B cell (primary cell): ENCODE results near the gene RASSF3. TPM values are rescaled to one million over a fixed set of nuclear protein-coding genes. Genes with fewer than 3 reads are reported as not detected.
A peak's percentile ranks its signal among the peaks of the same experiment; 100 is the strongest.

Source experiments
- ATAC-seq: fragments of 200-7000 bp; cut with Tn5 transposase; one replicate; pipeline ENCODE4 v1.10.0; 2021; ENCODE audit warnings: low read depth, mild to moderate bottlenecking, moderate number of reproducible peaks, moderate library complexity
- CTCF ChIA-PET: fragments of 350-600 bp; sonication (Branson Sonifier 250); formaldehyde crosslinking; loops from one replicate; lab custom pipeline; 2021; ENCODE audit warnings: antibody characterized with exemption, inconsistent platforms; lab: Charles Lee
- POLR2A ChIA-PET: fragments of 350-600 bp; sonication (Branson Sonifier 250); formaldehyde crosslinking; loops from one replicate; lab custom pipeline; 2021; ENCODE audit warnings: antibody characterized with exemption; lab: Charles Lee
- DNase-seq: peaks from one replicate; pipeline ENCODE4 v3.0.0; 2013
- H2AFZ ChIP-seq: 2 replicates; pipeline ENCODE4 v1.6.1; 2012; ENCODE audit warnings: mild to moderate bottlenecking, low read depth, low read length; ENCODE audit not compliant: insufficient read depth, poor library complexity, severe bottlenecking
- H3K27ac ChIP-seq, 2 donors: 1 replicate in 1 of 2; 2 replicates in 1 of 2; pipeline ENCODE4 v1.5.1; 2012 to 2013; ENCODE audit warnings: low read length in 2 of 2, mild to moderate bottlenecking in 2 of 2, moderate library complexity in 1 of 2
- H3K27me3 ChIP-seq, 4 experiments: fragments of 200-600 bp in 1 of 4; sonication (generic) in 1 of 4; replicated peaks in 1 of 4; 1 replicate in 2 of 4; 2 replicates in 2 of 4; pipeline versions ENCODE4 v1.6.1 to v1.7.0; 2013 to 2016; ENCODE audit warnings: low read length in 3 of 4, mild to moderate bottlenecking in 2 of 4, mixed read lengths in 1 of 4, moderate library complexity in 1 of 4; ENCODE audit not compliant: insufficient read depth in 4 of 4, control insufficient read depth in 3 of 4; ENCODE audit errors: control extremely low read depth in 1 of 4
- H3K36me3 ChIP-seq, 2 experiments: replicated peaks in 1 of 2; 1 replicate in 1 of 2; 2 replicates in 1 of 2; pipeline versions ENCODE4 v1.6.1 to v1.7.1; 2013; ENCODE audit warnings: low read length in 1 of 2; ENCODE audit not compliant: insufficient read depth in 2 of 2, control insufficient read depth in 1 of 2; ENCODE audit errors: control extremely low read depth in 1 of 2, extremely low read depth in 1 of 2
- H3K4me1 ChIP-seq, 2 donors: fragments of 200-600 bp in 1 of 2; sonication (generic) in 1 of 2; 1 replicate in 1 of 2; 2 replicates in 1 of 2; pipeline versions ENCODE4 v1.5.1 to v1.6.1; 2013 to 2017; ENCODE audit warnings: low read length in 2 of 2; ENCODE audit not compliant: control insufficient read depth in 2 of 2, insufficient read depth in 2 of 2
- H3K4me2 ChIP-seq: replicated peaks from 2 replicates; pipeline ENCODE3; 2012; ENCODE audit warnings: mild to moderate bottlenecking, low read depth, low read length; ENCODE audit not compliant: poor library complexity, severe bottlenecking
- H3K4me3 ChIP-seq, 5 experiments: fragments of 200-600 bp in 1 of 5; sonication (generic) in 1 of 5; 1 replicate in 3 of 5; 2 replicates in 2 of 5; pipeline versions ENCODE4 v1.5.1 to v1.7.0; 2011 to 2016; ENCODE audit warnings: low read length in 4 of 5, mild to moderate bottlenecking in 4 of 5, low read depth in 2 of 5, control low read depth in 1 of 5, moderate library complexity in 1 of 5; ENCODE audit not compliant: insufficient read depth in 1 of 5; ENCODE audit errors: control extremely low read depth in 1 of 5, extremely low read depth in 1 of 5
- H3K79me2 ChIP-seq: fragments of 200-600 bp; sonication (generic); one replicate; pipeline ENCODE4 v1.6.0; 2016; ENCODE audit warnings: low read length; ENCODE audit not compliant: control insufficient read depth, insufficient read depth
- H3K9ac ChIP-seq: fragments of 200-600 bp; sonication (generic); 2 replicates; pipeline ENCODE4 v1.6.1; 2017; ENCODE audit warnings: mild to moderate bottlenecking, low read length, moderate library complexity
- H3K9me3 ChIP-seq, 3 donors: one replicate each; pipeline versions ENCODE4 v1.6.1 to v1.7.1; 2013; ENCODE audit warnings: low read length in 2 of 3; ENCODE audit not compliant: control insufficient read depth in 2 of 3, insufficient read depth in 1 of 3; ENCODE audit errors: control extremely low read depth in 1 of 3
- H4K20me1 ChIP-seq: 2 replicates; pipeline ENCODE4 v1.6.0; 2012; ENCODE audit warnings: mild to moderate bottlenecking, low read length; ENCODE audit not compliant: insufficient read depth, control insufficient read depth, poor library complexity, severe bottlenecking
- H3K27ac Mint-ChIP-seq: one replicate; pipeline ENCODE4 v1.8.0; 2021; ENCODE audit warnings: mixed read lengths
- H3K27me3 Mint-ChIP-seq: one replicate; pipeline ENCODE4 v1.8.0; 2021; ENCODE audit warnings: mixed read lengths
- H3K4me1 Mint-ChIP-seq: one replicate; pipeline ENCODE4 v1.8.0; 2021; ENCODE audit warnings: mixed read lengths
- H3K4me3 Mint-ChIP-seq: one replicate; pipeline ENCODE4 v1.8.0; 2021; ENCODE audit warnings: mixed read lengths
- H3K9me3 Mint-ChIP-seq: one replicate; pipeline ENCODE4 v1.8.0; 2022; ENCODE audit warnings: mixed read lengths; ENCODE audit not compliant: insufficient read depth
- EZH2 ChIP-seq: IDR thresholded peaks from 2 replicates; pipeline ENCODE4 v1.6.1; 2012; ENCODE audit warnings: borderline replicate concordance, low read depth, mild to moderate bottlenecking, moderate library complexity, low read length; ENCODE audit not compliant: insufficient read depth, poor library complexity, severe bottlenecking
- WGBS: methylation state at CpG from one replicate; pipeline ENCODE4 v1.1.5; 2013; ENCODE audit warnings: missing lambda C conversion rate; ENCODE audit not compliant: insufficient coverage; 5-methylcytosine and 5-hydroxymethylcytosine counted together
- intact Hi-C: fragments of 100-400 bp; cut with micrococcal nuclease; formaldehyde crosslinking; loops from one replicate; pipeline ENCODE4 v1.10.0; 2022
- polyA plus RNA-seq: library from polyadenylated mRNA; depleted of rRNA; stranded (reverse); fragments of >200 nt; gene quantifications from 2 replicates; pipeline ENCODE4 v1.2.3, GENCODE V29; 2012
- total RNA-seq, 2 donors: library from RNA; stranded (reverse); fragments of 120-200 nt in 1 of 2; gene quantifications; 1 replicate in 1 of 2; 2 replicates in 1 of 2; pipeline versions ENCODE4 v1.2.3 to v1.2.4, GENCODE V29; 2013 to 2022
- TF ChIP-seq, protein P1 (sequence below): fragments of 200-600 bp; IDR thresholded peaks from one replicate; pipeline ENCODE4 v1.8.0; 2022; ENCODE audit warnings: antibody characterized with exemption, mild to moderate bottlenecking

Gene RASSF3
- total and polyA plus RNA-seq, 2 donors (not counting 1 experiment from before 2014, with no cell fraction given): 25.8 to 104 TPM

DNA sequence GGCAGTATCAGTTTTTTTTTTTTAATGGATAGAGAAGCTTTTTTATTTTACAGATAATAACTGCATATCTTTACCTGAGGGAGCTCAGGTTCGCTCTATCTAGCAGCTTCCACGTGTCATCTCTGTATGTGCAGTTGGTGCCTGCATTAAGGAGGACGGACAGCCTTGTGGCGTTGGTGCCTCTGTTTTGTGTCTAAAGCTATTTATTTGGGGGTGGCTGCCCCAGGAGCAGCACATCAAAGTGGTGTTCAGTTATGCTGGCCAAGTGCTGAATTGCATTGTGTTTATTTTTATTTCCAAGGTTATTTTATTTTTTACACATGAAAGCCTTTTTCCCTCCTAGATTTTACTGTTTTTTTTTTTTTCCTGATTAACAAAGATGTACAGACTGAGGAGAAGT lies 59.7 kb downstream of the RASSF3 start:
- Histone ChIP-seq H3K4me3 (peak overlapping the region in 3 of 5 experiments; percentile 31 to 62 (median 36)), H3K9ac (peak overlapping the region; percentile 67), H3K27ac (peak overlapping the region; percentile 78 to 87), H3K4me2 (peak overlapping the region; percentile 83), H3K4me1 (peaks cover 90 to 96% of the 10 kb centered on the region in 2 donors), H3K9me3 (no peaks in the 10 kb centered on the region), H2AFZ (peak overlapping the region; percentile 30), H3K79me2 (peaks cover 89% of the 10 kb centered on the region), H4K20me1 (peaks cover 17% of the 10 kb centered on the region), H3K27me3 (no peaks in the 10 kb centered on the region), H3K36me3 (no peaks in the 10 kb centered on the region)
- peak overlapping the region; percentile 91 for H3K27ac Mint-ChIP-seq
- no peak for TF ChIP-seq EZH2
- TF ChIP-seq, protein P1, sequence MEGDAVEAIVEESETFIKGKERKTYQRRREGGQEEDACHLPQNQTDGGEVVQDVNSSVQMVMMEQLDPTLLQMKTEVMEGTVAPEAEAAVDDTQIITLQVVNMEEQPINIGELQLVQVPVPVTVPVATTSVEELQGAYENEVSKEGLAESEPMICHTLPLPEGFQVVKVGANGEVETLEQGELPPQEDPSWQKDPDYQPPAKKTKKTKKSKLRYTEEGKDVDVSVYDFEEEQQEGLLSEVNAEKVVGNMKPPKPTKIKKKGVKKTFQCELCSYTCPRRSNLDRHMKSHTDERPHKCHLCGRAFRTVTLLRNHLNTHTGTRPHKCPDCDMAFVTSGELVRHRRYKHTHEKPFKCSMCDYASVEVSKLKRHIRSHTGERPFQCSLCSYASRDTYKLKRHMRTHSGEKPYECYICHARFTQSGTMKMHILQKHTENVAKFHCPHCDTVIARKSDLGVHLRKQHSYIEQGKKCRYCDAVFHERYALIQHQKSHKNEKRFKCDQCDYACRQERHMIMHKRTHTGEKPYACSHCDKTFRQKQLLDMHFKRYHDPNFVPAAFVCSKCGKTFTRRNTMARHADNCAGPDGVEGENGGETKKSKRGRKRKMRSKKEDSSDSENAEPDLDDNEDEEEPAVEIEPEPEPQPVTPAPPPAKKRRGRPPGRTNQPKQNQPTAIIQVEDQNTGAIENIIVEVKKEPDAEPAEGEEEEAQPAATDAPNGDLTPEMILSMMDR: no peak
- intact Hi-C loops: no loop called here
- 15% methylated on average over 4 of the region's 4 CpGs for WGBS
- peak overlapping the region; percentile 89 for H3K4me3 Mint-ChIP-seq
- ChIA-PET CTCF (interaction anchor here (0.6 to 4.0 kb wide), 14 partner anchors 10 to 126 kb away, joined by 3 to 19 read pairs (median 4); partner anchors contain the start of gene RASSF3), POLR2A (interaction anchor here (0.7 to 2.2 kb wide), 7 partner anchors 9 to 61 kb away, joined by 3 to 10 read pairs (median 5); no protein-coding TSS in a partner anchor)
- DNase-seq (peak; percentile 32), ATAC-seq (no peak)
- peaks cover 92% of the 10 kb centered on the region for H3K4me1 Mint-ChIP-seq
- H3K27me3 Mint-ChIP-seq: no peaks in the 10 kb centered on the region
- no peaks in the 10 kb centered on the region for H3K9me3 Mint-ChIP-seq

DNA sequence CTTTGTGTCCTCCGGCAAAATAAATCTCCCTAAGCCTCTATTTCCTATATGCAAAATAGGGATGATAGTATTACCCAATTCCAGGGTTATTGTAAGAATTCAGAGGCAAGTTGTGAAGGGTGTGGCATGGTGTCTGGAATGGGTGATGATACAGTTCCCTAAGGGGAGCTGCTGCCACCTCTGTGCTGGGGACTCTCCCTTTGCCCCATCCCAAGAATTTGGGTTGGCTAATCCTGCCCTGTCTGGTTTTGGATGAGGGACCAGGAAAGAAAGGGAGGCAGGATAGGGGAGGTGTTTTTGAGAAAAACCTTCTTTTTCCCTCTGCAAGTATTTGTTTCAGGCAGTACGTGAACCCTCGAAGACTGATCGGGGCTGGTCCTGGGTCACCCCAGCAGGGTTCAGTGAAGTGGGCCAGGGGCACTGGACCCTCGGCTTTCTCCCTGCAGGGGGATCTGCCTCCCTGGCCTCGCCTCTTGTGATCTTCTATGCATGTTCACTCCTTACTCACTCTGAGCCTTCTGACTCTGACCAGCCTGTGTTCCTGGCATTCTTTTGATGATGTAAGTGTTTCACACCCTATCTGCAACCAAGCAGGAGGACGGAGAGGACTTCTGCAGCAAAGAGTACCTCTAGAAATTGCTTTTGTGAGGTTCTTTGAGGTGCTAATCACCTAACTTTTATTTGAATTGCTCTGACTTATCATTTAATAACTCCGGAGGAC lies 60.8 kb downstream of the RASSF3 start:
- H3K9me3 ChIP-seq: no peaks in the 10 kb centered on the region
- no peak overlapping the region for H3K9ac ChIP-seq
- H3K27me3 ChIP-seq: no peaks in the 10 kb centered on the region
- H3K27ac Mint-ChIP-seq: peak overlapping the region; percentile 91
- no peaks in the 10 kb centered on the region for H3K9me3 Mint-ChIP-seq
- H3K4me3 Mint-ChIP-seq: peak overlapping the region; percentile 89
- no peak overlapping the region for H2AFZ ChIP-seq
- DNase-seq (no peak), ATAC-seq (no peak)
- 90% methylated on average over 4 of the region's 8 CpGs for WGBS
- H3K36me3 ChIP-seq: no peaks in the 10 kb centered on the region
- ChIA-PET POLR2A (interaction anchor here (0.6 to 2.2 kb wide), 3 partner anchors 58 to 856 kb away, joined by 3 to 6 read pairs (median 3); no protein-coding TSS in a partner anchor), CTCF (interaction anchor here (2.0 to 2.6 kb wide), 2 partner anchors 9 to 60 kb away, joined by 11 to 16 read pairs; partner anchors contain the start of gene RASSF3)
- no peak for TF ChIP-seq EZH2
- TF ChIP-seq, protein P1: no peak
- H3K27me3 Mint-ChIP-seq: no peaks in the 10 kb centered on the region
- peaks cover 17% of the 10 kb centered on the region for H4K20me1 ChIP-seq
- intact Hi-C loops: no loop called here
- peaks cover 91% of the 10 kb centered on the region for H3K4me1 Mint-ChIP-seq
- H3K27ac ChIP-seq: peak overlapping the region; percentile 32 to 87
- peak overlapping the region; percentile 83 for H3K4me2 ChIP-seq
- H3K4me1 ChIP-seq: peaks cover 87 to 96% of the 10 kb centered on the region in 2 donors
- H3K4me3 ChIP-seq: no peak overlapping the region
- peaks cover 89% of the 10 kb centered on the region for H3K79me2 ChIP-seq
